T-cell (primary cell): ENCODE measurements around the gene G3BP2. TPM values are rescaled to one million over a fixed set of nuclear protein-coding genes. Genes with fewer than 3 reads are reported as not detected.

Experiments used
- ATAC-seq, 4 experiments: fragments of 200-7000 bp in 3 of 4; fragments of 150-1000 bp in 1 of 4; cut with Tn5 transposase; replicated peaks in 1 of 4; 1 replicate in 3 of 4; 2 replicates in 1 of 4; pipeline ENCODE4 v1.10.0; 2021; ENCODE audit warnings: moderate library complexity in 3 of 4, mild to moderate bottlenecking in 2 of 4, moderate number of reproducible peaks in 1 of 4
- CTCF ChIA-PET, 2 donors: fragments of 300-600 bp; sonication (Branson Sonifier 250); formaldehyde crosslinking; loops; one replicate each; lab custom pipeline; 2022; ENCODE audit warnings: antibody characterized with exemption in 2 of 2; lab: Charles Lee
- POLR2A ChIA-PET, 2 donors: fragments of 300-600 bp; sonication (Branson Sonifier 250); formaldehyde crosslinking; loops; one replicate each; lab custom pipeline; 2022; ENCODE audit warnings: antibody characterized with exemption in 2 of 2; lab: Charles Lee
- DNase-seq, 35 experiments: peaks; one replicate each; pipeline versions ENCODE4 v3.0.0 to v3.0.0-alpha.2; 2013 to 2023
- H3K27ac ChIP-seq: one replicate; pipeline ENCODE4 v1.5.1; 2013; ENCODE audit warnings: low read length
- H3K27me3 ChIP-seq, 2 experiments: replicated peaks in 1 of 2; 1 replicate in 1 of 2; 2 replicates in 1 of 2; pipeline versions ENCODE4 v1.6.1 to v1.7.0; 2013; ENCODE audit warnings: low read length in 1 of 2, mixed read lengths in 1 of 2; ENCODE audit not compliant: control insufficient read depth in 2 of 2, insufficient read depth in 2 of 2; ENCODE audit errors: extremely low read depth in 1 of 2
- H3K36me3 ChIP-seq, 2 donors: 1 replicate in 1 of 2; 2 replicates in 1 of 2; pipeline versions ENCODE4 v1.6.1 to v1.7.0; 2013; ENCODE audit warnings: low read length in 1 of 2; ENCODE audit not compliant: control insufficient read depth in 2 of 2, insufficient read depth in 1 of 2; ENCODE audit errors: extremely low read depth in 1 of 2
- H3K4me1 ChIP-seq, 2 experiments: 1 replicate in 1 of 2; 2 replicates in 1 of 2; pipeline versions ENCODE4 v1.6.1 to v1.7.0; 2013; ENCODE audit warnings: low read length in 2 of 2, mixed read lengths in 1 of 2; ENCODE audit not compliant: insufficient read depth in 2 of 2, control insufficient read depth in 1 of 2; ENCODE audit errors: extremely low read depth in 1 of 2
- H3K4me3 ChIP-seq, 2 donors: 1 replicate in 1 of 2; 2 replicates in 1 of 2; pipeline versions ENCODE4 v1.5.1 to v1.7.0; 2013; ENCODE audit warnings: mild to moderate bottlenecking in 2 of 2, low read length in 1 of 2, moderate library complexity in 1 of 2; ENCODE audit not compliant: control insufficient read depth in 1 of 2; ENCODE audit errors: extremely low read depth in 1 of 2
- H3K9me3 ChIP-seq: 2 replicates; pipeline ENCODE4 v1.7.0; 2013
- H3K27ac Mint-ChIP-seq, 2 donors: one replicate each; pipeline ENCODE4 v1.8.0; 2020 to 2021; ENCODE audit warnings: mild to moderate bottlenecking in 2 of 2, mixed read lengths in 2 of 2
- H3K27me3 Mint-ChIP-seq, 2 donors: one replicate each; pipeline ENCODE4 v1.8.0; 2021 to 2022; ENCODE audit warnings: mixed read lengths in 2 of 2
- H3K36me3 Mint-ChIP-seq: one replicate; pipeline ENCODE4 v1.8.0; 2021; ENCODE audit warnings: mixed read lengths
- H3K4me1 Mint-ChIP-seq, 3 donors: one replicate each; pipeline ENCODE4 v1.8.0; 2020 to 2022; ENCODE audit warnings: mixed read lengths in 3 of 3, mild to moderate bottlenecking in 1 of 3
- H3K4me3 Mint-ChIP-seq, 3 donors: one replicate each; pipeline ENCODE4 v1.8.0; 2020 to 2022; ENCODE audit warnings: mild to moderate bottlenecking in 3 of 3, mixed read lengths in 3 of 3, moderate library complexity in 3 of 3
- H3K9me3 Mint-ChIP-seq, 3 donors: one replicate each; pipeline ENCODE4 v1.8.0; 2020 to 2022; ENCODE audit warnings: mixed read lengths in 3 of 3
- WGBS: methylation state at CpG from one replicate; pipeline ENCODE4 v1.1.5; 2013; ENCODE audit warnings: missing lambda C conversion rate; ENCODE audit not compliant: insufficient coverage; 5-methylcytosine and 5-hydroxymethylcytosine counted together
- total RNA-seq, 35 experiments: library from RNA in 6 of 35; stranded (reverse) in 6 of 35; fragments of 120-200 nt in 1 of 35; gene quantifications; one replicate each; pipeline versions ENCODE4 v1.2.1 to v1.2.4 and lab custom pipeline; 2013 to 2026

The G3BP2 gene
- total RNA-seq, 5 donors from 2014 or later (not counting 1 experiment from before 2014, with no cell fraction given) = 135 to 316 (median 141) TPM

DNA sequence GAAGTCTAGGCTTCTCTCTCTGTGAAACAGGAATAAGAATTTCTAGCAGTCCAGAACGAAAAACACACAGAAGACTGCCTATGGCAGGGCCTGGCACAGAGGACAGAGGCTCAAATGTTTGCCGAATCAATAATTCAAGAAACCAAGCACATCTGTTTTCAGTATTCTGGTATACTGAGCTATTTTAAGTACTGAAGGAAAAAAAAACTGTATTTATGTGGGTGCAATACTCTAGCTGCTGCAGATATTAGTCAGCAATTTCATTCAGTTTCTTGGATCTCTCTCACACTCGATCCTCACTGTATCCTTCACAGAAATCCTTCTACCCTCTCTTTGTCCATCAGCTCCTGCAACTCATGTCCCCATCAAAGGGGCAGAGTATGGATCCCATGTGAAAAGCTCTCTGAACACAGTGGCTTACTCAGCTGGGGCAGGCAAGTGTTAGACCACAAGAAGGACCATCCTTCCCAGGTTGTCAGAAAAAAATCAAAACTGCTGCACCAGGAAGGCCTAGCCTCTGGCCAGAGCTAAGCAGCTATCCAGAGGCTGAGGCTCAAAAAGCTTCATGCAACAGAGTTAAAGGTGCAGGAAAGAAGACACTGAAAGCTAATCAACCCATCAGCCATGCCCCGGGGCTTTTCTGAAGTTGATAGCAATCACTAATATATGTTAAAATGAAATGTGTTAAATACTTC, 42.0 kb upstream of the G3BP2 start:
- H3K4me3 Mint-ChIP-seq = no peak overlapping the region
- no peaks in the 10 kb centered on the region for H3K27me3 ChIP-seq
- 71% methylated on average over 1 of the region's 4 CpGs for WGBS
- H3K4me1 ChIP-seq = no peaks in the 10 kb centered on the region
- POLR2A ChIA-PET = interaction anchor here in 1 of 2 donors (1.0 kb wide), 1 partner anchor 30 kb away, joined by 3 read pairs; no protein-coding TSS in a partner anchor
- H3K4me1 Mint-ChIP-seq = peaks cover 0 to 2% (median 0%) of the 10 kb centered on the region in 3 donors
- no peaks in the 10 kb centered on the region for H3K9me3 ChIP-seq
- H3K4me3 ChIP-seq = no peak overlapping the region
- H3K27ac ChIP-seq = no peak overlapping the region
- H3K9me3 Mint-ChIP-seq = no peaks in the 10 kb centered on the region
- H3K27ac Mint-ChIP-seq = no peak overlapping the region
- ATAC-seq = no peak
- peaks cover 2 to 4% of the 10 kb centered on the region in 2 donors for H3K36me3 ChIP-seq
- no peak for DNase-seq
- peaks cover 13% of the 10 kb centered on the region for H3K36me3 Mint-ChIP-seq
- no peaks in the 10 kb centered on the region for H3K27me3 Mint-ChIP-seq
- CTCF ChIA-PET = interaction anchor here in 1 of 2 donors (1.5 kb wide), 1 partner anchor 9 kb away, joined by 5 read pairs; the partner anchor contains the start of gene USO1

DNA sequence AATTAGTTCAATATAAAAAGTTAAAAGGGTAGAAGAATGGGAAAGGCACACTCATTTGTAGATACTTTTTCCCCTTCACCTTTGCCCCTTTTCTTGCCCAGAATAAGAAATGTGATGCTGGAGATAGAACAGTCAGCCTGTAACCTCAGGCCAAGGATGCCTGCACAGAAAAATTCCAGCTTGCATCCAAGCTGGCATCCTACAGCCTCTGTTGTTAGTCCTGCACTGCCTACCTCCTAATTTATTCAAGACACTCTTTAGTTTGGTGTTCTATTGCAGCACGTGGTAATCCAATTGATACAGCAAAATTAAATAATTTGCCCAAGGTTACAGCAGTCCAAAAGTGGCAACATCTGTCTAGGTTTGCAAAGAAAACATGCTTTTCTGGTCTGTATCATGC, 41.5 kb upstream of the G3BP2 start:
- WGBS = no CpG with 5 or more reads among the region's 1 CpG

GRCh38 chr4:75714011-75714410, 40.8 kb upstream of the G3BP2 start:
- no peaks in the 10 kb centered on the region for H3K9me3 Mint-ChIP-seq
- WGBS = no CpG with 5 or more reads among the region's 4 CpGs
- no peaks in the 10 kb centered on the region for H3K27me3 ChIP-seq
- H3K4me1 Mint-ChIP-seq = peaks cover 0 to 2% (median 0%) of the 10 kb centered on the region in 3 donors
- no peak overlapping the region for H3K4me3 Mint-ChIP-seq
- no peaks in the 10 kb centered on the region for H3K9me3 ChIP-seq
- DNase-seq (no peak), ATAC-seq (no peak)
- no peaks in the 10 kb centered on the region for H3K4me1 ChIP-seq
- H3K27ac ChIP-seq = no peak overlapping the region
- no peaks in the 10 kb centered on the region for H3K27me3 Mint-ChIP-seq
- H3K4me3 ChIP-seq = no peak overlapping the region
- H3K36me3 ChIP-seq = peaks cover 0 to 4% of the 10 kb centered on the region in 2 donors
- POLR2A ChIA-PET = interaction anchor here in 1 of 2 donors (1.0 kb wide), 1 partner anchor 31 kb away, joined by 3 read pairs; no protein-coding TSS in a partner anchor
- peaks cover 13% of the 10 kb centered on the region for H3K36me3 Mint-ChIP-seq
- H3K27ac Mint-ChIP-seq = no peak overlapping the region
- CTCF ChIA-PET = interaction anchor here in 1 of 2 donors (0.8 kb wide), 1 partner anchor 9 kb away, joined by 3 read pairs; no protein-coding TSS in a partner anchor

More for the DNA sequence above, 41.5 kb upstream of the G3BP2 start:
- no peak overlapping the region for H3K27ac Mint-ChIP-seq
- Histone ChIP-seq H3K36me3 (peaks cover 2 to 4% of the 10 kb centered on the region in 2 donors), H3K9me3 (no peaks in the 10 kb centered on the region), H3K27ac (no peak overlapping the region), H3K27me3 (no peaks in the 10 kb centered on the region), H3K4me1 (no peaks in the 10 kb centered on the region), H3K4me3 (no peak overlapping the region)
- peaks cover 0 to 2% (median 0%) of the 10 kb centered on the region in 3 donors for H3K4me1 Mint-ChIP-seq
- no peak for DNase-seq
- no peaks in the 10 kb centered on the region for H3K9me3 Mint-ChIP-seq
- POLR2A ChIA-PET = interaction anchor here in 1 of 2 donors (1.0 kb wide), 1 partner anchor 31 kb away, joined by 3 read pairs; no protein-coding TSS in a partner anchor
- peaks cover 13% of the 10 kb centered on the region for H3K36me3 Mint-ChIP-seq
- ATAC-seq = no peak
- CTCF ChIA-PET = no interaction called here
- H3K27me3 Mint-ChIP-seq = no peaks in the 10 kb centered on the region
- no peak overlapping the region for H3K4me3 Mint-ChIP-seq

DNA sequence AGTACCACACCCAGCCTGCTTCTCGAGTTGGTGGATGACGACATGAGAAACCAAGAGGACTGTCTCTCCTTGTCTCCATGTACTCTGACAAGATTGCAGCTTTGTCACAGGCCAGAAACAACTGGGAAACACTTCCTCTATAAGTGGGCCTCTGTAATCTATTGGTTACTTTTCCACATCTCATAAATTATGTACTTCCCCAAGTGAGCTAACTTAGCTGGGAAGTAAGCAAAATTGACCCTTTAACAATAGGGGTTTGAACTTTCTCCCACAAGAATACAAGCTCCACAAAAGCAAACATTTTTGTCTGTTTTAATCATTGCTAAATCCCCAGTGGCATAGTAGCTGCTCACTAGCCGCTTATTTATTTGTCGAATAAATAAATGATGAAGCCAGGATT, 37.0 kb upstream of the G3BP2 start:
- 100% methylated on average over 2 of the region's 4 CpGs for WGBS
- Histone ChIP-seq H3K9me3 (no peaks in the 10 kb centered on the region), H3K27me3 (no peaks in the 10 kb centered on the region), H3K36me3 (no peaks in the 10 kb centered on the region), H3K4me3 (no peak overlapping the region), H3K4me1 (peaks cover 0 to 3% of the 10 kb centered on the region in 2 experiments), H3K27ac (no peak overlapping the region)
- no peaks in the 10 kb centered on the region for H3K27me3 Mint-ChIP-seq
- DNase-seq (no peak), ATAC-seq (no peak)
- no peak overlapping the region for H3K27ac Mint-ChIP-seq
- peaks cover 4% of the 10 kb centered on the region for H3K36me3 Mint-ChIP-seq
- ChIA-PET POLR2A (interaction anchor here in 1 of 2 donors (1.3 kb wide), 1 partner anchor 55 kb away, joined by 3 read pairs; no protein-coding TSS in a partner anchor), CTCF (interaction anchor here (0.6 to 4.0 kb wide), 15 partner anchors 10 to 185 kb away, joined by 3 to 19 read pairs (median 4); partner anchors contain the start of gene USO1 (in 1 of the 2))
- H3K4me1 Mint-ChIP-seq = peaks cover 5 to 7% (median 6%) of the 10 kb centered on the region in 3 donors
- H3K4me3 Mint-ChIP-seq = no peak overlapping the region
- H3K9me3 Mint-ChIP-seq = no peaks in the 10 kb centered on the region

- WGBS = no CpG with 5 or more reads among the region's 3 CpGs
- H3K9me3 Mint-ChIP-seq = no peaks in the 10 kb centered on the region
- no peak overlapping the region for H3K4me3 Mint-ChIP-seq
- H3K4me1 Mint-ChIP-seq = peaks cover 5 to 7% (median 6%) of the 10 kb centered on the region in 3 donors
- Histone ChIP-seq H3K36me3 (no peaks in the 10 kb centered on the region), H3K4me3 (no peak overlapping the region), H3K27me3 (no peaks in the 10 kb centered on the region), H3K4me1 (peaks cover 0 to 3% of the 10 kb centered on the region in 2 experiments), H3K27ac (no peak overlapping the region), H3K9me3 (no peaks in the 10 kb centered on the region)
- no peaks in the 10 kb centered on the region for H3K27me3 Mint-ChIP-seq
- CTCF ChIA-PET = interaction anchor here (0.5 to 2.6 kb wide), 9 partner anchors 15 to 832 kb away, joined by 3 to 15 read pairs (median 3); partner anchors contain the start of gene USO1 (in 1 of the 2)
- no peak overlapping the region for H3K27ac Mint-ChIP-seq
- POLR2A ChIA-PET = interaction anchor here in 1 of 2 donors (0.6 kb wide), 1 partner anchor 56 kb away, joined by 4 read pairs; no protein-coding TSS in a partner anchor
- H3K36me3 Mint-ChIP-seq = peaks cover 4% of the 10 kb centered on the region
- ATAC-seq = peak; percentile 66 to 94 (median 74)
- peak in 33 of 35 experiments; percentile 14 to 75 (median 44) for DNase-seq
These were observed 35.0 kb upstream of the G3BP2 start for GRCh38 chr4:75708218-75708691.
